T-helper 9 cell (primary cell): ENCODE results near the gene CASQ1.

Experiments
- DNase-seq: peaks from one replicate; pipeline ENCODE4 v3.0.0-alpha.2; 2020

CASQ1 gene

GRCh38 chr1:160205242-160206035, 15.1 kb downstream of the CASQ1 start, which contains the start of gene PEA15:
Gene PEA15, plus strand, starts transcription at chr1:160205384. Its CDS starts 6,161 bp downstream, at chr1:160211545.
- peak; percentile 63 for DNase-seq

DNA sequence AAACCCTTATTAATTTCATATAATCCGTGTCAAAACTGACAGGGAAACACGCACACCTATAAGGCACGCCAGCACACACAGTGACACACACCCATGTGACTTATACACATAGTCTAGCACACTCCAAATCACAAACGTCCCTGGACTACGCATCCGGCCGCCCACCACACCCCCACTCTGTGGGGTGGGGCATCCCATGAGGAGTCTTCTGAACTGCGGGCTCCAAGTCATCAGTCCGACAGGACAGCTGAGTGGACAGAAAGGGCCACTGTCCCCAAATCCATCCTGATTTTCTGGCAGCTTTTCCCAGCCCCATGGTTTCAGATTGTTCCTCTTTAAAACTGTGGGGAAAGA, 15.6 kb downstream of the CASQ1 start:
- DNase-seq: peak; percentile 37

- DNase-seq: no peak
These were observed 16.2 kb downstream of the CASQ1 start for GRCh38 chr1:160206421-160207117.

DNA sequence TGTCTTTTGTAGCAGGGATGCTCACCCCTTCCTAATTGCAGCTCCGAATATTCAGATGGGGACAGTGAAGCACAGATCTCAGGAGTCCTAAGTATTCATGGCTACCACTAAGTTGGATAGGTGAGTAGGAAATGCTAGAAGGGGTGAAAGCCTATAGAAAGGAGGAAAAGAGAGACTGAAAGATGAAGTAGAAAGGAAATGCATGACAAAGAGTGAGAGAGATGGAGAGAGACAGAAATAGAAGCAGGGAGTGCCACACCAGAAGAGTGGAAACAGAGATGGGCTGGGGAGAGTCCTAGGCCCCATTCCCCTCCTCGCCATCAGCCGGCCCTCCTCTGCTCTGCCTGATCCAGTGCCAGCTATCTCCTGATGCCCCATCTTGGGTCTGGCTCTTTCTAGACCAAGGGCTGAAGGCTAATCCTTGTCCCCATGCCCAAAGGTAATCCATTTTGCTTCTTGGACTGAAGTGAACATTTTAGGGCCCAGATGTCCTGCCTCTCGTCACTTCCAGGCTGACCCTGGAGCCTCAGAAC, 16.8 kb downstream of the CASQ1 start:
- no peak for DNase-seq

- DNase-seq: no peak
These were observed 17.6 kb downstream of the CASQ1 start for GRCh38 chr1:160207771-160208556.

DNA sequence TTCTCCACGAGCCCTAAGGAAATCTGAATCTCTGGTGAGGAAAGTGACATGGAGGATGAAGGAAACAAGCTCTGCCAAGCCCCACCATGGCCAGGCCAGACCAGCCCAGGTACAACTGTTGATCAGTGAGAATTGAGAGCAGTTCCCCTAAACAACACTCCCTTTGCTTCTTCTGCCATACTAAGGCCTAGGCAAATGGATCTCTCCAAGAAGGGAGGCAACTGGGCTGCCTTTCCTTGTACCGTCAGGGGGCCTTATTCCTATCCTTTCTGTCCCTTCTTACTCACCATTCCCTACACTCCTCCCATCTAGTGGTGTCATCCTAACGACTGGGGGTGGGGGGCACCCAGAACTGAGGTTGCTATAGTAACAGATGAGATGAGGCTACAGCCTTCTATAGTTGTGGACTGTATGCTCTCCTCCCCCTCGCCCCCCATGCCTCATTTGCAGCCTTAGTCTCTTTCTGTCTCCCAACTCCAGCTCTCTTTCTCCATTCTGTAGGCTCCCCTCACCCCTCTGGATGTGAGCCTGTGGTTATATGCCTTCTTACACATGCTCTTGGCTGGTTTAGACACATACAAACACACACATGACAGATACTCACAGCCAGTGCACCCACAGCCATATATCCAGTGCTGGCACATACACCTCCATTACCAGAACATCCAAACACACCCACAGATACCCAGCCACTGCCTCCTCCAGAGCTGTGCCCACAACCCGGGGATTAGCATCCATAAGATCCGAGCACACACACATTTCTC, 18.4 kb downstream of the CASQ1 start:
- no peak for DNase-seq

DNA sequence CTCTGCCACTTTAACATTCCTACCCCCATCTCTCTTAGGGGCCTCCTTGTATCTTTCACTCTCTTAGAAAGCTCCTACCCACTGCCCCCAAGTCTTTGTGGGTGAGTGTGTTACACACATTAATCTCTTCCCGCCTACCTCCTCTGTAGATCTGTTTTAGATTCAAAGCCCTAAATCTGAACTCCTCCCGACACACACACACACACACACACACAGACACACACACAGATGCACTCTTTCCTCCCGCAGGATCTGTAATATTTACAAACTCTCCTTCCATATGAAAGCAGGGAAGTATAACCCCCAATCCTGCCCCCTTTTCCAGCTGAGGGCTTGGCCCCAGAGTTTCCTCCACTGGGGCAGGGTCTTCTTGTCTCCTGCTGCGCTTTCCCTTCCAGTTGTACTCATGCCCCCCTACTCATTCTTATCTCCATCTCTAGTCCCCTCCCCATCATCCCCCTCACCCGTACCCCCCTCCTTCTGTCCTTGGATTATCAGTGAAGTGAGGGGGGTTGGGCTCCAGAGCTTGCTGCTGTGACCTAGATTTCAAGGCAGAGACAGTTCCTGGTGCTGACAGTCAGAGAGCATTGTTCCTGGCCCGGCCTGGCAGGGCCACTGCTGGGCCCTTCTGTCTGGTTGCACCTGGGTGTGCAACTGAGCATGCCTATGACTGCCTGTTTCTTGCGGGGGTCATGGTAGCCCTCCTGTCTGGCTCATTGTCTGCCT, 19.1 kb downstream of the CASQ1 start:
- DNase-seq: no peak

- DNase-seq: no peak
These were observed 20.2 kb downstream of the CASQ1 start for GRCh38 chr1:160210561-160210960.

- DNase-seq: no peak
These were observed 20.8 kb downstream of the CASQ1 start for GRCh38 chr1:160211046-160211790.

GRCh38 chr1:160214481-160215140, 24.2 kb downstream of the CASQ1 start:
- no peak for DNase-seq

- no peak for DNase-seq
These were observed 25.9 kb downstream of the CASQ1 start for GRCh38 chr1:160216301-160216700.

- no peak for DNase-seq
These were observed 27.2 kb downstream of the CASQ1 start for GRCh38 chr1:160217481-160218051.

DNA sequence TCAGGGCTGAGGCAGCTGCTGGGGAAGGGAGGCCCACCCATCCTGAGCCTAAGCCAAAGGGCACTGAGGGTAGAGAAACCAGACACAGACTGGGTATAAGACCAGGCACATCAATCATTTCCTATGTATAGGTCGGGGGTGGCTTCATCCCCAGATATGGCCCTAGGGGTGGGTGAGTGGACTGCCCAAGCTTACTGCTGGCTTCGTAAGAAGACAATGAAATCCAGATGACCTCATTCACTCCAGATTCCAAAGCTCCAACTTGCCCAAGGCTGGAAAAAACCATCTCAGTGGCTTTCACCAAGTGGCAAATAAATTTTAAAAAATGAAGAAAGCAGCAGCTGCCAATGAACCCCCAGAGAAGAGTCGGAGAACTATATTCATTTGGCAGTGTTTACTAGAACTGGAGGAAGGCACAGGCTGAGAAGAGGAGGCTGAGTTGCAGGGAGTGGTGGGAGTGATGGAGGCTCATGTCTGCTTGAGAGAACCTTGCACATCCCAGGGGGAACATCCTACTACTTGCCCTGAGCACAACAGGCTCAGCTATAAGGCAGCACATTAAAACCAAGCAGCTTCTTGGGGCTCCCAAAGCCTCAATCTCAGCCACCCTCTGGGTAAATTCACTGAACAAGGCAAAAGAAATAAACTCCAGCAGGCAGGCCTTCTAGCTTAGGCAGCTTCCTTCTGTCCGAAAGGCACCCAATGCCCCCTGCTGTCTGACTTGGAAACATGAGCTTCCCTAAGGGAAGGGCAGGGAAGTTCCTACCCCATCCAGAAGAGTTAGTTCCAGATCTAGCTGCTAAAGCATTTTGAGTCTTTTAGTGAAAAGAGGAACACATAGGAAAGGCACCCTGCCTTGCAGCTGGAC, 28.9 kb downstream of the CASQ1 start:
- DNase-seq: no peak

DNA sequence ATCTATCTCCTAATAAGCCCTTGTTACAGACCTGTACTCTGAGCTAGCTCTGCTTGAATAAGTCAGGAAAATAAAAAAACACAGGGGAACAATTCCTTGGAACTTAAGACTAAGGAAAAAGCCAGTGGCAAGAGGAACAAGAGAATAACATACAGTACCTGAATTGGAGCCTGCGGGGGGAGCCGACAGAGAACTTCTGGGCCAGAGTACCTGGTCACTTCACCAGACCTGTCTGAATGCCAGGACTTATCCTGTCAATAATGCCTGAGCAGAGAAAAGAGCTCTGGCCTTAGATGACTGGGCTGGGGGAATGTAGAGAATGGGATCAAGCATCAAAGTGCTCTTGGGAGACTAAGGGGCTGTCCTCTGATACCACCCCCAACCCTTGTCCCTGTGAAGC, 29.9 kb downstream of the CASQ1 start:
- no peak for DNase-seq

DNA sequence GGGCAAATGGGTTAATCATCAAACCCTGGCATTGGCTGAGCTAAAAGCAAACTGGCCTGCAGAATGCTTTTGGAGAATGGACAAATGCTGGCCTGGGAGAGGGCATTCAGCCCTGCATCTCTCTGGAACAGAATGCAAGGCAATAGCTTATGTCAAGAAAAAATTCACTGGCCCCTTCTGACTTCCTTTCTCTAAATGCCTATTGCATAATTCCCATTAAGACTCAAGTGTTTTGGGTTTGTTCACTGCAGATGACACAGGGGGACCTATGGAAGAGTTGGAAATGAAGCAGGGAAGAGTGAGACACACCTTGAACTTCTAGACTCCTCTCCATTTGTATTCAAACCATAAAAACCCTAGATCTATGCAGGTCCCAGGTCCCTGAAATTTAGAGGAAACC, 30.7 kb downstream of the CASQ1 start:
- DNase-seq: no peak

GRCh38 chr1:160222546-160222945, 32.2 kb downstream of the CASQ1 start:
- no peak for DNase-seq

DNA sequence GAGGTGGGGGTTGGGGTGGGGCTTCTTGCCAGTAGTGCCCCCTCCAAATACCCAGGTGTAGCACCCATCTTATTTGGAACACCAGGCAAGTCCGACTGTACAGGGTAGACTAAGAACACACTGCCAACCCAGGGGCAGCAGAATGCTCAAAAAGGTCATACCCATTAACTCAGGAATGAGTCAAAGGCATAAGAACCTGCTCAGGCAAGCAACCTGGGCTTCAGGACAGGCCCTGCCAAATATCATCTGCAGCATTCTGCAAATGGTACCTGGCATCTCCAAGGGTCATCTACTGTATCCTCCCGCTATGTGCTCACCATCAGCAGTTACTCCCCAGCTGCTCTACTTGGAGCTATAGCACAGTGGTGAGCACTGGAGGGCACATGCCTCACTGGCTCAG, 34.2 kb downstream of the CASQ1 start:
- DNase-seq: no peak

DNA sequence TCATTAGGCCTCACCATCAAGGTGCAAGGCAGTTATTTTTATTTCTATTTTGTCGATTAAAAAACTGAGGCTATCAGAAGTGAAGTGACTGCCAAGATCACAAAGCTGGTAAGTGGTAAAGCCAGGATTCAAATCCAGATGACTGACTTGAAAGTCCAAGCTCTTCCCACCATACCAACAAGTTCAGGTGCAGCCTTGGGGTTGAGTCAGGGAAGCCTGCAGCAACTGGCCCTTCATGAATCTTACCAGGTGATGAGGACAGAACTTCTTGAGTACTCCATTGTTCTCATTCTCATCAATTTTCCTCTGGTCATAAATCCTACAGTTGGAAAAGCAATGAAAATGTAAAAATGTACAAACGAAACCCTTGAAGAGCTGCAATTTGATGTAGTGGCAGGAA, 35.0 kb downstream of the CASQ1 start:
- no peak for DNase-seq

DNA sequence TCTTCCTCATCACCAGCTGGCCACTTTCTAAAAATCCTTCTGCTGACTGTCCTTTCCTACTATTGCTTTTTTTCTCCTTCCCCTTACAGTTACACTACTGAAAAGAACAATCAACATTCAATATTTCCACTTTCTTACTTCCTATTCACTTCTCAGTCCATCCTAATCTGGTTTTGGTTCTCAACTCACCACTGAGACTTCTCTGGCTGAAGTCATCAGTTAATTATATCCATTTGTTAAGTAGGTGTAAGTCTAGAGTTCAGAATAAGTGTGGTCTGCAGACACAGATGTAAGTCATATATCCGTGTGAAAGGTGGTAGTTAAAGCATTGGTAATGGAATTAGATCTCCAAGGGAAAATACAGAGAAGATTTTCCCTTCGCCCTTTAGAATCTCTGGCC, 36.2 kb downstream of the CASQ1 start:
- no peak for DNase-seq
